Tibial artery (tissue), 4 donors: ENCODE measurements around the gene SPRED1.

ENCODE experiments used
- DNase-seq, 2 donors: peaks; one replicate each; pipeline ENCODE4 v3.0.0-alpha.2; 2019
- H3K27ac ChIP-seq, 2 donors: fragments of 200-600 bp; sonication (generic) in 1 of 2; 1 replicate in 1 of 2; 2 replicates in 1 of 2; pipeline ENCODE4 v1.5.1; 2018 to 2019; ENCODE audit warnings: mild to moderate bottlenecking in 1 of 2
- H3K27me3 ChIP-seq, 2 donors: fragments of 200-600 bp; sonication (generic) in 1 of 2; one replicate each; pipeline versions ENCODE4 v1.5.1 to v1.6.0; 2016 to 2019
- H3K36me3 ChIP-seq, 3 donors: fragments of 200-600 bp; sonication (generic) in 2 of 3; one replicate each; pipeline ENCODE4 v1.5.1; 2016 to 2019; ENCODE audit warnings: mild to moderate bottlenecking in 2 of 3
- H3K4me1 ChIP-seq, 4 donors: fragments of 200-600 bp; sonication (generic) in 2 of 4; 1 replicate in 3 of 4; 2 replicates in 1 of 4; pipeline ENCODE4 v1.5.1; 2016 to 2019
- H3K4me3 ChIP-seq, 2 donors: fragments of 200-600 bp; sonication (generic) in 1 of 2; 1 replicate in 1 of 2; 2 replicates in 1 of 2; pipeline ENCODE4 v1.5.1; 2018 to 2019; ENCODE audit warnings: mild to moderate bottlenecking in 2 of 2
- H3K9me3 ChIP-seq, 3 donors: fragments of 200-600 bp; sonication (generic) in 1 of 3; one replicate each; pipeline ENCODE4 v1.5.1; 2016 to 2019
- intact Hi-C: fragments of 100-400 bp; cut with DNase I; formaldehyde crosslinking; loops from one replicate; pipeline ENCODE4 v1.15.0; 2023; ENCODE audit warnings: low total_unique reads
- TF ChIP-seq, protein P1 (sequence below), 2 experiments: fragments of 200-600 bp in 1 of 2; fragments of 450-650 bp in 1 of 2; IDR thresholded peaks; one replicate each; pipeline ENCODE4 v1.5.1; 2017 to 2019; ENCODE audit warnings: antibody characterized with exemption in 2 of 2, mild to moderate bottlenecking in 1 of 2, moderate library complexity in 1 of 2

SPRED1 gene

DNA sequence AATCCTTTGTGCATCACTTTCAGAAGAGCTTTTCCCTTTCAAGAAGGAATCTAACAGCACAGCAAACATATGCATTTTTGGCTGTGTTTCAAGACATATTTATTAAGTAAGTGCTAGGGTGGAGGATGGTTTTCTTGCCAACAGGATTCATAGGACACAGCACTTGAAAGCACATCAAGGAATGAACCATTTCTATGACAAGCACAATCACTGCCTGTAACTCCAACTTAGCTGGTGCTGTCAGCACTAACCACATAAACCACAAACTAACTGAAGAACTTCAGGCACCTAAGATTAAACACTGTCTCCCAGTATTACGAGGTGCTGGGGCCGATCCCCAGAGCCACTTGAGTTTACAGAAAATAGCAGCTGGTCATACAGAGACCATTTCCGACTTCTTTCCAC lies 35.4 kb upstream of the SPRED1 start:
- Histone ChIP-seq H3K9me3 (no peaks in the 10 kb centered on the region), H3K4me3 (no peak overlapping the region), H3K4me1 (peaks cover 0 to 12% (median 10%) of the 10 kb centered on the region in 4 donors), H3K27ac (no peak overlapping the region), H3K27me3 (no peaks in the 10 kb centered on the region), H3K36me3 (no peaks in the 10 kb centered on the region)
- DNase-seq: no peak
- TF ChIP-seq, protein P1, sequence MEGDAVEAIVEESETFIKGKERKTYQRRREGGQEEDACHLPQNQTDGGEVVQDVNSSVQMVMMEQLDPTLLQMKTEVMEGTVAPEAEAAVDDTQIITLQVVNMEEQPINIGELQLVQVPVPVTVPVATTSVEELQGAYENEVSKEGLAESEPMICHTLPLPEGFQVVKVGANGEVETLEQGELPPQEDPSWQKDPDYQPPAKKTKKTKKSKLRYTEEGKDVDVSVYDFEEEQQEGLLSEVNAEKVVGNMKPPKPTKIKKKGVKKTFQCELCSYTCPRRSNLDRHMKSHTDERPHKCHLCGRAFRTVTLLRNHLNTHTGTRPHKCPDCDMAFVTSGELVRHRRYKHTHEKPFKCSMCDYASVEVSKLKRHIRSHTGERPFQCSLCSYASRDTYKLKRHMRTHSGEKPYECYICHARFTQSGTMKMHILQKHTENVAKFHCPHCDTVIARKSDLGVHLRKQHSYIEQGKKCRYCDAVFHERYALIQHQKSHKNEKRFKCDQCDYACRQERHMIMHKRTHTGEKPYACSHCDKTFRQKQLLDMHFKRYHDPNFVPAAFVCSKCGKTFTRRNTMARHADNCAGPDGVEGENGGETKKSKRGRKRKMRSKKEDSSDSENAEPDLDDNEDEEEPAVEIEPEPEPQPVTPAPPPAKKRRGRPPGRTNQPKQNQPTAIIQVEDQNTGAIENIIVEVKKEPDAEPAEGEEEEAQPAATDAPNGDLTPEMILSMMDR (IDR thresholded peaks at IDR 0.05): no peak
- intact Hi-C loops: no loop called here

DNA sequence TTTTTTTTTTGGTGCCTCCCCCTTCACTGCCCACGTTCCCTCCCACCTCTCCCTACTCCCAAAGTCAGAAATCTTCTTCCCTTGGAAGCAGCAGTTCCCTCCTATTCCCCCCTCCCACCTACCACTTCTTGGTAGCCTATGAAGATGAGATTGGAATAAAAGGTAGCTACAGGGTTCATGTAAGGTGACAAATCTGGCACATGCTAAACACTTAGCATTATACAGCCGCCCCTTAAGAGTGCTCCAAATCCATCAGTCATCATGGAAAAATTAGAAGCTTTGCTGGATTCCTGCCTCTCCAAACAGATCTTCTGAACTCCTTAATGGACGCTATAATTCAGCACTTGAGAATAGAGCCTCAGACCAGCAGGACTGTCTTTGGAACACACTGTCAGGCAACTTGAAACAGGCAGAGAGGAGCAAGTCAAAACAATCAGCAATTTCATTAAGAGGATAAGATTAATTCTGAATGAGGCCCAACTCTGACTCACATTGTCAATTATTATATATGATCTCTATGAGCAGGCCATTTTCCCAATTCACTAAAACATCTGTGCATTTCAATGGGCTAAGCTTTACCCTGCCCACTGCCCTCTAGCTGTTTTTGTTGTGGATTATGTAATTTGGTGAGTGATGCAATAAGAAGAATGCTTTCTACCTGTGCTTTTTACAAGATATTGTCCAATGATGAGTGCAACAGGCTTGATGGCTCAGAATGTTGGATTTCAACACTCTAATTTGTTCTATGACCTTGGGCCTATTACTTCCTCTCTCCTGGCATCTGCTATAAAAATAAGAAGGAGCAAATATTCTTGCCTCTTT lies 34.6 kb upstream of the SPRED1 start:
- intact Hi-C loops: no loop called here
- Histone ChIP-seq H3K4me1 (peaks cover 0 to 12% (median 10%) of the 10 kb centered on the region in 4 donors), H3K36me3 (no peaks in the 10 kb centered on the region), H3K4me3 (no peak overlapping the region), H3K27me3 (no peaks in the 10 kb centered on the region), H3K9me3 (no peaks in the 10 kb centered on the region), H3K27ac (no peak overlapping the region)
- no peak for DNase-seq
- TF ChIP-seq, protein P1 (IDR thresholded peaks at IDR 0.05): no peak

DNA sequence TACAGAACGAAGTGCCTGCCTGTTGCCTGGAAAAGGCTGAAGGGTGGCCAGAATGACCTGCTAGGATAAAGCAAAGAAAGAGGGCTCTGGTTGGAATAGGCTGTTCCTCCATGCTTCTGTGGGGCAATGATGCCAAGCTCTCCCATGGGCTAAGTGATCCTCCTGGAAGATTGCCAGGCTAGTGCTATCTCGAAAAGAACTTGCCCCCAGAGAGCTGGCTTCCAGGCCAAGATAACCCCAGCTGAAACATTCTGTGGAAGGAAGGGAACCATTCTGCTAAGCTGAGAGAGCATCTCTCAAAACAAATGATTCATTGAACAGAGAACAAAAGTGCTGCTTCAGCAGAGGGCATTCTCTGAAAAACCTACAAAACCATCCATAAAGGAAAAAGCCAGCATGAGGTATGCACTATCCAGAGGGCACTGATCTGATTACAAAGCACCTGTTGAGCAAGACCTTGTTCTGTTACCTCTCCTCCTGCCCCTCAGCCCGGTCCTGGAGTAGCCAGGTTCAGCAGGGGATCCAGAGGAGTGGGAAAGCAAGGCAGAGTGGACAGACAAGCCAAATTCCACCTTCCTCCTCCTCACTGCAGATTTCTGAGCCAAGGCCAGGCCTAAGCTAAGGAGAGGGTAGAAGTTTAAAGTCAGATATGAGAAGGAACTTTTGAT lies 31.9 kb upstream of the SPRED1 start:
- Histone ChIP-seq H3K4me3 (no peak overlapping the region), H3K27me3 (no peaks in the 10 kb centered on the region), H3K27ac (no peak overlapping the region), H3K4me1 (peaks cover 0 to 12% (median 10%) of the 10 kb centered on the region in 4 donors), H3K9me3 (no peaks in the 10 kb centered on the region), H3K36me3 (no peaks in the 10 kb centered on the region)
- TF ChIP-seq, protein P1 (IDR thresholded peaks at IDR 0.05): no peak
- intact Hi-C loops: no loop called here
- no peak for DNase-seq

DNA sequence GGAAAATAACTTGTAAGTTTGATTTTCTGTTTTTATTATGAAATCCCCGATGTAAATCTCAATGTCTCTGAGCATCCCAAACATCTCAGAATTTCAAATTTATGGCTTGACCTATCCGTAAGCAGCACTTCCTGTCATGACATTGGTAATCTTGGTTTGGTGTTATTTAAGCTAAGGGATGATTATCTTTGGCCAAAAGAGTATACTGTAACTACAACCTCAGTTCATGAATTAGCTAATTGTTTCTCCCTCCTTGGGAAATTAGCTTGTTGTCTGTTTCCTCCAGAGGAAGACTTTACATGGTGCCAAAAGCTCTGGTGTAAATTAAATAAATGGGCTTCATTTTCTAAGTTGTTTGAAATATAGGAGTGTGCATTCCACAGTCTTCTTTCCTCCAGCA lies 28.1 kb upstream of the SPRED1 start:
- no peak for DNase-seq
- intact Hi-C loops: no loop called here
- TF ChIP-seq, protein P1 (IDR thresholded peaks at IDR 0.05): no peak
- Histone ChIP-seq H3K36me3 (no peaks in the 10 kb centered on the region), H3K4me3 (no peak overlapping the region), H3K27me3 (no peaks in the 10 kb centered on the region), H3K27ac (no peak overlapping the region), H3K4me1 (no peaks in the 10 kb centered on the region), H3K9me3 (no peaks in the 10 kb centered on the region)

DNA sequence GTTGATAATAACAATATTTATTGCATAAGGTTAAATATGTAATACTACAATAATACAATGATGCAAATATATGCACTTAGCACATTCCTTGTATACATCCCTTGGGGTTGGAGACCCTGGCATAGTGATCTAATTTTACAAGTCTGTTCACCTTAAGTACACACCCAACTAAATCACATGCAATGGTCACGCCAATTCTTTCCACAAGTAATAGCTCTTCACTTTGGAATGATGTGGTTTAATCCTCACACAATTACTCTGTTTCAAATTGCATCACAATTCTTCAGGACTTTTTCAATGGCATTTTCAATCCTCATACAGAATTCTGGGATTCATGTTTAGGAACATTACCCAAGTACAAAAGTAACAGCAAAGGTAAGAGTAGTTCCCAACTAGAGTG lies 27.3 kb upstream of the SPRED1 start:
- H3K9me3 ChIP-seq: no peaks in the 10 kb centered on the region
- H3K4me3 ChIP-seq: no peak overlapping the region
- H3K36me3 ChIP-seq: no peaks in the 10 kb centered on the region
- intact Hi-C loops: no loop called here
- no peaks in the 10 kb centered on the region for H3K4me1 ChIP-seq
- no peak overlapping the region for H3K27ac ChIP-seq
- DNase-seq: no peak
- TF ChIP-seq, protein P1 (IDR thresholded peaks at IDR 0.05): no peak
- H3K27me3 ChIP-seq: no peaks in the 10 kb centered on the region
